ENCODE data around the gene BCO2. TPM values are rescaled to one million over a fixed set of nuclear protein-coding genes. Genes with fewer than 3 reads are reported as not detected.
A peak's percentile ranks its signal among the peaks of the same experiment; 100 is the strongest.

BCO2 gene
- total RNA-seq, 1 donor from 2014 or later: 3.6 TPM

DNA sequence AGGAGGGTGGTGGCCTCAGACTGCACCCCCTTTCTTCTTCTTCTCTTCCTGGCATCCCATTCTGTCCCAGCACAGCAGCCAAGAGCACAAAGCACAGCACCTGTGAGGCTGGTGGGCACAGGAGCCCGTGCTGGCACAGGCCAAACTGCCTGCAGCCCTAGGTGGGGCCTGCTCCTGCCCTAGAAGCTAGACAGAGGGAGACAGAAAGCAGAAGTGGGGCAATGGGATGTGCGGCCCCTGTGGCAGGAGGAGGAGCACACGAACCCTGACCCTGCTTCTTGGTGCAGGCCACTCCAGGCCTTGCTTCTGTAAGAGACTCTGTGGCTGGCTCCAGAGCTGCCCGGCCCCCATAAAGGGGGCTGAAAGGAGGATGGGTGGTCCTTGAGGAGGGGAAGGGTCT is 47.0 kb downstream of the BCO2 start:
- Mint-ChIP-seq H3K4me3 (ENCODE audit: low read depth) (no peak overlapping the region), H3K9me3 (ENCODE audit: low read depth) (no peaks in the 10 kb centered on the region), H3K27me3 (peaks cover 3% of the 10 kb centered on the region), H3K27ac (no peak overlapping the region), H3K4me1 (ENCODE audit: low read depth) (peaks cover 4% of the 10 kb centered on the region), H3K36me3 (ENCODE audit: insufficient read depth) (no peaks in the 10 kb centered on the region)
- TF ChIP-seq, protein P1, sequence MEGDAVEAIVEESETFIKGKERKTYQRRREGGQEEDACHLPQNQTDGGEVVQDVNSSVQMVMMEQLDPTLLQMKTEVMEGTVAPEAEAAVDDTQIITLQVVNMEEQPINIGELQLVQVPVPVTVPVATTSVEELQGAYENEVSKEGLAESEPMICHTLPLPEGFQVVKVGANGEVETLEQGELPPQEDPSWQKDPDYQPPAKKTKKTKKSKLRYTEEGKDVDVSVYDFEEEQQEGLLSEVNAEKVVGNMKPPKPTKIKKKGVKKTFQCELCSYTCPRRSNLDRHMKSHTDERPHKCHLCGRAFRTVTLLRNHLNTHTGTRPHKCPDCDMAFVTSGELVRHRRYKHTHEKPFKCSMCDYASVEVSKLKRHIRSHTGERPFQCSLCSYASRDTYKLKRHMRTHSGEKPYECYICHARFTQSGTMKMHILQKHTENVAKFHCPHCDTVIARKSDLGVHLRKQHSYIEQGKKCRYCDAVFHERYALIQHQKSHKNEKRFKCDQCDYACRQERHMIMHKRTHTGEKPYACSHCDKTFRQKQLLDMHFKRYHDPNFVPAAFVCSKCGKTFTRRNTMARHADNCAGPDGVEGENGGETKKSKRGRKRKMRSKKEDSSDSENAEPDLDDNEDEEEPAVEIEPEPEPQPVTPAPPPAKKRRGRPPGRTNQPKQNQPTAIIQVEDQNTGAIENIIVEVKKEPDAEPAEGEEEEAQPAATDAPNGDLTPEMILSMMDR (IDR thresholded peaks at IDR 0.05; ENCODE audit: unreplicated experiment): no peak
- DNase-seq (ENCODE audit: low spot score, unreplicated experiment): no peak

DNA sequence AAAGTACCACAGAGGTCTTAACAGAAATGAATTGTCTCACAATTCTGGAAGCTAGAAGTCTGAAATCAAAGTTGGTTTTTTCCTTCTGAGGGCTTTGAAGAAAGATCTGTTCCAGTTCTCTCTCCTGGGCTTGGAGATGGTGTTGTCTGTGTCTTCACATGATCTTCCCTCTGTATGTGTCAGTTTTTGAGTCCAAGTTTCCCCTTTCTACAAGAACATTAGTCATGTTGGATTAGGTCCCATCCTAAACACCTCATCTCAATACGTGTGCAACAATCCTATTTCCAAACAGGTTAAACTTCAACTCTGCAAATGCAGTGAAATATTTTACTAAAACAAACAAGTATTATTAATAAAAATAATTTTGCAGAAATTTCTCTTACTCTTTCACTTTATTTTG is 47.8 kb downstream of the BCO2 start:
- Mint-ChIP-seq H3K27ac (no peak overlapping the region), H3K4me1 (ENCODE audit: low read depth) (peaks cover 6% of the 10 kb centered on the region), H3K4me3 (ENCODE audit: low read depth) (no peak overlapping the region), H3K9me3 (ENCODE audit: low read depth) (no peaks in the 10 kb centered on the region), H3K36me3 (ENCODE audit: insufficient read depth) (no peaks in the 10 kb centered on the region), H3K27me3 (peaks cover 3% of the 10 kb centered on the region)
- DNase-seq (ENCODE audit: low spot score, unreplicated experiment): no peak
- TF ChIP-seq, protein P1 (IDR thresholded peaks at IDR 0.05; ENCODE audit: unreplicated experiment): no peak

DNA sequence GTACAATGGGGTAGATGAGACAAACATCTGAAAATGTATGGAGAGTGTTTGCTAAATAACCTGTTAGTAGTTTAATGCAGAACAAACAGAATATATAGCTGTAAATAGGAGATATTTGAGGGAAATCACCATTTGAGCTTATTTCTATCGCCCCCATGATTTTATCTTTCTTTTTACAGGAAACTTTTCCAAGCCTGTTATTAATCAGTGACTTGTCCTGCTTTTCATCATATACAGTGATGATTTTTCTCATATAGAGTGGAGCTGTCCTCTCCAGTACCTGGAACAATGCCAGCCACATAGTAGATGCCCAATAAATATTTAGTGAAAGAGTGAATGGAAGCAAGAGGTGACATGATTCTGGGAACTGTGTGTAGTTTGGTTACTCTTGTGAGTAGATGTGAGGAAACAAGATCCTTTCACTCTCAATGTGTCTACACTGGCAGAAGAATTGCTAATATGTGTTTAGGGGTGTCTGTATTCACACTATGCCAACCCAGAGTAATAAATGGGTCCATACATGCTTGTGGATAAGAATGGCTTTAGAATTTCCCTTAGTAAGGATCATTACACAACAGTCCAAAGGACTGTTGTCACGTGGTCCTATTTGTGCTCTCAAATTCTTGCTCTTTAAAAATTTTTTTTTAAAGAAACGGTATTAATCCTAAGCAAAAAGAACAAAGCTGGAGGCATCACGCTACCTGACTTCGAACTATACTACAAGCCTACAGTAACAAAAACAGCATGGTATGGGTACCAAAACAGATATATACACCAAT is 48.6 kb downstream of the BCO2 start:
- H3K4me1 Mint-ChIP-seq (ENCODE audit: low read depth): peaks cover 7% of the 10 kb centered on the region
- H3K27ac Mint-ChIP-seq: no peak overlapping the region
- no peak overlapping the region for H3K4me3 Mint-ChIP-seq (ENCODE audit: low read depth)
- DNase-seq (ENCODE audit: low spot score, unreplicated experiment): no peak
- TF ChIP-seq, protein P1 (IDR thresholded peaks at IDR 0.05; ENCODE audit: unreplicated experiment): no peak
- H3K36me3 Mint-ChIP-seq (ENCODE audit: insufficient read depth): no peaks in the 10 kb centered on the region
- H3K9me3 Mint-ChIP-seq (ENCODE audit: low read depth): no peaks in the 10 kb centered on the region
- peaks cover 3% of the 10 kb centered on the region for H3K27me3 Mint-ChIP-seq

DNA sequence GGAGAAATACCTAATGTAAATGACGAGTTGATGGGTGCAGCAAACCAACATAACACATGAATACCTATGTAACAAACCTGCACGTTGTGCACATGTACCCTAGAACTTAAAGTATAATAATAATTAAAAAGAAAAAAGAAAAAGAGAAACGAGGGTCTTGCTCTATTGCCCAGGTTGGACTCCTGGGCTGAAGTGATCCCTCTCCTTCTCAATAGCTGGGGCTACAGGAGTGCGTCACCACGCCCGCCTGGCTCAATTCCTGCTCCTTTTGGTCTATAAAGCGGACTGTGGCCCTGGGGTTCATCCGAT is 50.4 kb downstream of the BCO2 start:
- H3K4me3 Mint-ChIP-seq (ENCODE audit: low read depth): peak overlapping the region; percentile 91
- H3K36me3 Mint-ChIP-seq (ENCODE audit: insufficient read depth): no peaks in the 10 kb centered on the region
- peak overlapping the region; percentile 97 for H3K27ac Mint-ChIP-seq
- no peak for DNase-seq (ENCODE audit: low spot score, unreplicated experiment)
- peaks cover 3% of the 10 kb centered on the region for H3K27me3 Mint-ChIP-seq
- no peaks in the 10 kb centered on the region for H3K9me3 Mint-ChIP-seq (ENCODE audit: low read depth)
- TF ChIP-seq, protein P1 (IDR thresholded peaks at IDR 0.05; ENCODE audit: unreplicated experiment): no peak
- peaks cover 7% of the 10 kb centered on the region for H3K4me1 Mint-ChIP-seq (ENCODE audit: low read depth)

DNA sequence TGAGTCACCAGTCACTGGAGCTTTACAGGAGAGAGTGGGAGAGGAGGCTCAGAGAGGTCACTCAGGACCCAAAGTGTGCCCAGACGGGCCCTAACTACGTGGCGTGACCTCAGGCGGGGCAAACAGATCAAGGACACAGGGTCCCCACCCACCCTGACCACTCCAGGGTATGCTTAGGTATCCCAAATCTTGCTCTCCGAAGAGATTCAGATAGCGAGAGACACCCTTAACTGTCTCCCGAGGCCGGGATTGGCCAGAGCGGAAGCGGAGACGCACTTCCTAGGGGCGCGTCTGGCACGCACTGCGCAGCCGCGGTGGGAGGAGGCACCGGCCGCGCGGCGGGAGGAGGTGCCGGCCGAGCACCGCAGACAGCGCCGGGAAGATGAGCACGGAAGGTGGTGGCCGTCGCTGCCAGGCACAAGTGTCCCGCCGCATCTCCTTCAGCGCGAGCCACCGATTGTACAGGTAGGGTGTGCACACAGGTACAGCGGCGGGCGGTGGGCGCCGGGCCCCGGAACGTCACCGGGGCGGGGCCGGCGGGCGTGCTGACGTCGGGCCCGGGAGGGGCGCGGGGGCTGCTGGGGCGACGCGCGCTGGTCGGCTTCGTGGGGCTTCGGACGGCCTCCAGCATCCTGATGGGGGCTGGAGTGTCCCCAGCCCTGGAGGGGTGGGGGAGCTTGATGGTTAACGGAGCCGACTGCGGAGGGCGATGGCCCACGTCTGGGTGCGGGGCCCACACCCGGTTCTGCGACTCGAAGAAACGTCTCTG is 50.9 kb downstream of the BCO2 start, which contains the start of gene PTS:
TSS of gene PTS (plus strand) at position 367 of the 769 bp plus-strand sequence. CDS start at position 383, 16 bp downstream.
- peak within 1 kb of the TSS; percentile 91 for H3K4me3 Mint-ChIP-seq (ENCODE audit: low read depth)
- peak within 1 kb of the TSS; percentile 97 for H3K27ac Mint-ChIP-seq
- TF ChIP-seq, protein P1 (IDR thresholded peaks at IDR 0.05; ENCODE audit: unreplicated experiment): no peak
- H3K9me3 Mint-ChIP-seq (ENCODE audit: low read depth): no peaks in the 10 kb centered on the region
- peak; percentile 49 for DNase-seq (ENCODE audit: low spot score, unreplicated experiment)
- peaks cover 3% of the 10 kb centered on the region for H3K27me3 Mint-ChIP-seq
- H3K4me1 Mint-ChIP-seq (ENCODE audit: low read depth): peaks cover 7% of the 10 kb centered on the region
- peaks cover 3% of the 10 kb centered on the region for H3K36me3 Mint-ChIP-seq (ENCODE audit: insufficient read depth)
